Hindlimb muscle (tissue), 1 donor: ENCODE data around the gene TFEB. TPM values are rescaled to one million over a fixed set of nuclear protein-coding genes. Genes with fewer than 3 reads are reported as not detected.

Source experiments
- DNase-seq: peaks from one replicate; pipeline ENCODE4 v3.0.0-alpha.2; 2013
- polyA plus RNA-seq: library from polyadenylated mRNA; unstranded; fragments of 120-200 nt; gene quantifications from one replicate; pipeline ENCODE4 v1.2.1, GENCODE V29; 2013; ENCODE audit not compliant: insufficient read length

TFEB gene
- polyA plus RNA-seq, 1 donor = 10.1 TPM

- no peak for DNase-seq
These were observed 46.0 kb downstream of the TFEB start for GRCh38 chr6:41689171-41690008.

- DNase-seq = no peak
These were observed 47.0 kb downstream of the TFEB start for GRCh38 chr6:41688256-41688965.

GRCh38 chr6:41687501-41688175, 47.8 kb downstream of the TFEB start:
- DNase-seq = no peak

GRCh38 chr6:41685641-41686380, 49.6 kb downstream of the TFEB start:
- DNase-seq = no peak

- no peak for DNase-seq
These were observed 50.9 kb downstream of the TFEB start for GRCh38 chr6:41684311-41685180.

- peak; percentile 89 for DNase-seq
These were observed 51.7 kb downstream of the TFEB start for GRCh38 chr6:41683523-41684310.

GRCh38 chr6:41683273-41683522, 52.2 kb downstream of the TFEB start:
- no peak for DNase-seq

GRCh38 chr6:41682497-41683272, 52.7 kb downstream of the TFEB start:
- no peak for DNase-seq

GRCh38 chr6:41682056-41682477, 53.3 kb downstream of the TFEB start:
- DNase-seq = peak; percentile 88

GRCh38 chr6:41680182-41680965, 55.0 kb downstream of the TFEB start:
- no peak for DNase-seq

- DNase-seq = no peak
These were observed 55.7 kb downstream of the TFEB start for GRCh38 chr6:41679696-41680095.

- DNase-seq = no peak
These were observed 56.8 kb downstream of the TFEB start for GRCh38 chr6:41678511-41679084.

- DNase-seq = no peak
These were observed 58.1 kb downstream of the TFEB start for GRCh38 chr6:41677124-41677921.

- no peak for DNase-seq
These were observed 59.0 kb downstream of the TFEB start for GRCh38 chr6:41676431-41676830.

- DNase-seq = no peak
These were observed 59.4 kb downstream of the TFEB start for GRCh38 chr6:41675992-41676391.

GRCh38 chr6:41675176-41675775, 60.1 kb downstream of the TFEB start:
- DNase-seq = no peak

- DNase-seq = no peak
These were observed 61.0 kb downstream of the TFEB start for GRCh38 chr6:41674231-41675000.
